ENCODE data around the gene ZIC1. TPM values are rescaled to one million over a fixed set of nuclear protein-coding genes. Genes with fewer than 3 reads are reported as not detected.

Gene ZIC1
- total RNA-seq, 1 donor from 2014 or later = not detected

GRCh38 chr3:147405231-147406027 lies 3.7 kb upstream of the ZIC1 start:
- Histone ChIP-seq H3K4me1 (peaks cover 8% of the 10 kb centered on the region), H3K36me3 (no peaks in the 10 kb centered on the region), H3K27ac (no peak overlapping the region), H3K27me3 (peaks cover 89% of the 10 kb centered on the region), H3K4me3 (no peak overlapping the region), H3K9me3 (no peaks in the 10 kb centered on the region)
- intact Hi-C loops (cut with DNase I) = no loop called here
- DNase-seq (no peak), ATAC-seq (no peak)
- TF ChIP-seq, protein P1, sequence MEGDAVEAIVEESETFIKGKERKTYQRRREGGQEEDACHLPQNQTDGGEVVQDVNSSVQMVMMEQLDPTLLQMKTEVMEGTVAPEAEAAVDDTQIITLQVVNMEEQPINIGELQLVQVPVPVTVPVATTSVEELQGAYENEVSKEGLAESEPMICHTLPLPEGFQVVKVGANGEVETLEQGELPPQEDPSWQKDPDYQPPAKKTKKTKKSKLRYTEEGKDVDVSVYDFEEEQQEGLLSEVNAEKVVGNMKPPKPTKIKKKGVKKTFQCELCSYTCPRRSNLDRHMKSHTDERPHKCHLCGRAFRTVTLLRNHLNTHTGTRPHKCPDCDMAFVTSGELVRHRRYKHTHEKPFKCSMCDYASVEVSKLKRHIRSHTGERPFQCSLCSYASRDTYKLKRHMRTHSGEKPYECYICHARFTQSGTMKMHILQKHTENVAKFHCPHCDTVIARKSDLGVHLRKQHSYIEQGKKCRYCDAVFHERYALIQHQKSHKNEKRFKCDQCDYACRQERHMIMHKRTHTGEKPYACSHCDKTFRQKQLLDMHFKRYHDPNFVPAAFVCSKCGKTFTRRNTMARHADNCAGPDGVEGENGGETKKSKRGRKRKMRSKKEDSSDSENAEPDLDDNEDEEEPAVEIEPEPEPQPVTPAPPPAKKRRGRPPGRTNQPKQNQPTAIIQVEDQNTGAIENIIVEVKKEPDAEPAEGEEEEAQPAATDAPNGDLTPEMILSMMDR (IDR thresholded peaks at IDR 0.05) = no peak

GRCh38 chr3:147406028-147406931 lies 2.9 kb upstream of the ZIC1 start, which contains the start of gene ZIC4:
ZIC4 (minus strand) TSS chr3:147406543; CDS start chr3:147402797, 3,746 bp downstream.
- ATAC-seq (no peak), DNase-seq (no peak)
- intact Hi-C loops (cut with DNase I) = no loop called here
- Histone ChIP-seq H3K36me3 (no peaks in the 10 kb centered on the region), H3K4me1 (peaks cover 16% of the 10 kb centered on the region), H3K9me3 (no peaks in the 10 kb centered on the region), H3K4me3 (no peak within 1 kb of the TSS), H3K27me3 (peaks cover 96% of the 10 kb centered on the region), H3K27ac (no peak within 1 kb of the TSS)
- TF ChIP-seq, protein P1 (IDR thresholded peaks at IDR 0.05) = no peak

DNA sequence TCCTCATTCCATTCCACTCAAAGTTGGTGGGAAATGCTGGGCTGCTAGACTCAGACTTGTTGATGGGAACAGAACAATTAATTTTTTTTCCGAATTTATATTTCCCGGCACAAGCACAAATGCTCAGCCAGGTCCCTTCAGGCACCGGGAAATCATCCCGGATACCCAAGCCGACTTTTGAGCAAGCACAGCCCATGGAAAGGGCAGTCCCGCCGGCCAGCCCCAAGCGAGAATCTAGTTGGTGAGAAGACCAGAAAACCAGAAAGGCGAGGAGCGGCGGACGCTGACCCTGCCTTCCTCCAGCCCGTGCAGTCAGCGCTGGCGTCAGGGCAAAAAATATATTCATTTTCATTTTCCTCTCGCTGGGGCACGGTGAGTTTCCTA lies 2.1 kb upstream of the ZIC1 start:
- intact Hi-C loops (cut with DNase I) = no loop called here
- TF ChIP-seq, protein P1 (IDR thresholded peaks at IDR 0.05) = no peak
- Histone ChIP-seq H3K9me3 (no peaks in the 10 kb centered on the region), H3K27ac (no peak overlapping the region), H3K4me1 (peaks cover 19% of the 10 kb centered on the region), H3K27me3 (peaks cover 100% of the 10 kb centered on the region), H3K4me3 (no peak overlapping the region), H3K36me3 (no peaks in the 10 kb centered on the region)
- DNase-seq (no peak), ATAC-seq (no peak)

DNA sequence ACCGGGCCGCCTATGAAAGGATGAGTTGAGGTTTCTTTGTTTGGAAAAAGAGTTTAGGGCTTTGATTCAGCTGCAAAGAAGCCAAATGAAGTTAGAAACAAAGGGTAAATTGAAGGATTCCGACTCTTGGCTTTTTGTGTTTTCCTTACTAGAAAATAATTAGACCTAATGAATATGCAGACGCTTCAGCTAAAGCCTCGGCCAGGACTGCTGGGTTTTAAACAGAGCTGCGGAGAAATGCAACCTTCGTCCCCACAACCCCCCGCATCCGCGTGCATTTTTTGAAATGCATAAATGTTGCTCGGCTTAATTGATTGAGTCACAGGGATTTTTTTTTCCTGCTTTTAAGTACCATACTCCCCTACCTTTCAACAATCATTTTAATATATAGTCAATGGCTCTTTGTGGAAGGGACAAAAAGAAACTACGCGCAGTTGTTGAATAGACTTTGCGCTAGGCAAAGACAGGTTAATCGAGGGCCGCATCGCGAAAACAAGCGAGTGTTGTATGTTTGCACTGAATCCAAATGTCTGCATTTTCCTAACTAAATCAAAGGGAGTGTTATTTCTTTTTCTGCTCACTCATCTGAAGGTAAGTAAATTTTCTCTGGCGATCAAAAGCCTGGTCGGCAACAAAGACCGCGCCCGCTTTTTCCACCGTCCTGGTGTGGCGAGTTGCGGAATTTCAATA lies 1.5 kb upstream of the ZIC1 start:
- H3K4me3 ChIP-seq = no peak overlapping the region
- ATAC-seq (no peak), DNase-seq (no peak)
- intact Hi-C loops (cut with DNase I) = no loop called here
- H3K27me3 ChIP-seq = peaks cover 100% of the 10 kb centered on the region
- no peaks in the 10 kb centered on the region for H3K36me3 ChIP-seq
- no peak overlapping the region for H3K27ac ChIP-seq
- TF ChIP-seq, protein P1 (IDR thresholded peaks at IDR 0.05) = no peak
- H3K9me3 ChIP-seq = no peaks in the 10 kb centered on the region
- H3K4me1 ChIP-seq = peaks cover 19% of the 10 kb centered on the region
